NB4 (cell line): ENCODE results near the gene SLC12A4.
A peak's percentile ranks its signal among the peaks of the same experiment; 100 is the strongest.

Source experiments
- DNase-seq: peaks from one replicate; pipeline ENCODE4 v3.0.0; 2010; ENCODE audit warnings: low read depth
- H3K4me3 ChIP-seq: one replicate; pipeline ENCODE4 v1.5.1; 2011; ENCODE audit warnings: mild to moderate bottlenecking, low read depth, low read length, moderate library complexity
- CTCF ChIP-seq: IDR thresholded peaks from one replicate; pipeline ENCODE4 v1.5.1; 2012; ENCODE audit warnings: low read depth, low read length
- MAX ChIP-seq: IDR thresholded peaks from 2 replicates; pipeline ENCODE4 v1.6.1; 2011; ENCODE audit warnings: low read depth, low read length
- MYC ChIP-seq: IDR thresholded peaks from 2 replicates; pipeline ENCODE4 v1.6.1; 2011; ENCODE audit warnings: low read depth, low read length
- POLR2A ChIP-seq: IDR thresholded peaks from 2 replicates; pipeline ENCODE4 v1.6.1; 2011; ENCODE audit warnings: mild to moderate bottlenecking; ENCODE audit not compliant: insufficient read length; ENCODE audit errors: extremely low read depth

SLC12A4 gene

GRCh38 chr16:67936124-67936879 lies 32.1 kb downstream of the SLC12A4 start, which contains the start of gene PSMB10:
PSMB10 (minus strand) TSS chr16:67936850; CDS start chr16:67936749, 101 bp downstream.
- TF ChIP-seq MAX (peak; percentile 19; the same call in 1 of the 2 replicates), CTCF (no peak), MYC (no peak), POLR2A (peak; percentile 48)
- DNase-seq, result peak; percentile 84
- peak within 1 kb of the TSS; percentile 94 for H3K4me3 ChIP-seq

- TF ChIP-seq POLR2A (peak; percentile 84), MYC (peak; percentile 30; the same call in 1 of the 2 replicates), CTCF (no peak), MAX (peak; percentile 96)
- DNase-seq, result peak; percentile 97
- H3K4me3 ChIP-seq, result peak overlapping the region; percentile 94
Observed at GRCh38 chr16:67935402-67936123, 32.9 kb downstream of the SLC12A4 start.

DNA sequence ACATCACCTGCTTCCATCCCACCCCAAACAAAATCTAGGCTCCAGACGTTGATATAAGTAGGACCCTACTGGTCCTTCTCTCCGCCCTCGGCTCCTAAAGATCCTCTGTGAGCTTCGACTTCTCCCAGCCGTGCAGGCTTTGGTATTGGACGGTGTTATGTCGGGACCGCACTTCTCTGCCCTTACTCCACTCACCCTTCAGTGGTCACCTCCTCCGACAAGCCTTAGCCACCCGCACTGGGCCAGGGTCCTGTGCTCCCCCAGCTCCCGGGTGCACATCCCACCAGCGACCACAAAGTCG lies 33.4 kb downstream of the SLC12A4 start:
- H3K4me3 ChIP-seq, result peak overlapping the region; percentile 94

GRCh38 chr16:67934306-67935100 lies 33.9 kb downstream of the SLC12A4 start:
- DNase-seq, result no peak
- peak overlapping the region; percentile 94 for H3K4me3 ChIP-seq
- no peak for TF ChIP-seq CTCF
- TF ChIP-seq POLR2A, result no peak
- no peak for TF ChIP-seq MYC
- TF ChIP-seq MAX, result no peak

More for the DNA sequence above, 33.4 kb downstream of the SLC12A4 start:
- TF ChIP-seq POLR2A (no peak), CTCF (no peak), MYC (no peak), MAX (no peak)
- DNase-seq, result no peak

GRCh38 chr16:67933805-67934204 lies 34.6 kb downstream of the SLC12A4 start:
- no peak for DNase-seq
- H3K4me3 ChIP-seq, result no peak overlapping the region
- TF ChIP-seq POLR2A, result no peak
- TF ChIP-seq MYC, result no peak
- TF ChIP-seq MAX, result no peak
- no peak for TF ChIP-seq CTCF
